Hepatocyte (in vitro differentiated cells): ENCODE measurements around the gene PIK3R1. TPM values are rescaled to one million over a fixed set of nuclear protein-coding genes. Genes with fewer than 3 reads are reported as not detected.

Experiments used
- DNase-seq: peaks from one replicate; pipeline ENCODE4 v3.0.0-alpha.2; 2016; ENCODE audit warnings: low spot score
- H2AFZ ChIP-seq: fragments of 200-600 bp; sonication (generic); 2 replicates; pipeline ENCODE4 v1.6.0; 2016; ENCODE audit warnings: antibody characterized with exemption, mild to moderate bottlenecking
- H3K27ac ChIP-seq: fragments of 200-600 bp; sonication (generic); 2 replicates; pipeline ENCODE4 v1.5.1; 2016; ENCODE audit warnings: mild to moderate bottlenecking
- H3K27me3 ChIP-seq: fragments of 200-600 bp; sonication (generic); 2 replicates; pipeline ENCODE4 v1.6.1; 2016
- H3K36me3 ChIP-seq: fragments of 200-600 bp; sonication (generic); replicated peaks from 2 replicates; pipeline ENCODE4 v1.5.1; 2016; ENCODE audit warnings: low read depth; ENCODE audit not compliant: insufficient read depth
- H3K4me1 ChIP-seq: fragments of 200-600 bp; sonication (generic); 2 replicates; pipeline ENCODE4 v1.5.1; 2016; ENCODE audit warnings: mild to moderate bottlenecking, moderate library complexity; ENCODE audit not compliant: insufficient read depth
- H3K4me2 ChIP-seq: fragments of 200-600 bp; sonication (generic); 2 replicates; pipeline ENCODE4 v1.6.0; 2016
- H3K4me3 ChIP-seq: fragments of 200-600 bp; sonication (generic); 2 replicates; pipeline ENCODE4 v1.5.1; 2016; ENCODE audit warnings: mild to moderate bottlenecking
- H3K79me2 ChIP-seq: fragments of 200-600 bp; sonication (generic); 2 replicates; pipeline ENCODE4 v1.6.0; 2017; ENCODE audit warnings: mild to moderate bottlenecking
- H3K9me2 ChIP-seq: fragments of 200-600 bp; sonication (generic); replicated peaks from 2 replicates; pipeline ENCODE4 v1.6.0; 2017; ENCODE audit warnings: mild to moderate bottlenecking; ENCODE audit not compliant: insufficient read depth
- H3K9me3 ChIP-seq: fragments of 200-600 bp; sonication (generic); 2 replicates; pipeline ENCODE4 v1.5.1; 2016; ENCODE audit warnings: low read depth, mild to moderate bottlenecking
- H4K20me1 ChIP-seq: fragments of 200-600 bp; sonication (generic); 2 replicates; pipeline ENCODE4 v1.6.0; 2016; ENCODE audit warnings: mild to moderate bottlenecking; ENCODE audit not compliant: insufficient read depth, poor library complexity, severe bottlenecking
- EZH2 ChIP-seq: fragments of 200-600 bp; sonication (generic); IDR thresholded peaks from 2 replicates; pipeline ENCODE4 v1.6.1; 2016; ENCODE audit warnings: antibody characterized with exemption, mild to moderate bottlenecking, borderline replicate concordance
- EZH2phosphoT487 ChIP-seq: fragments of 200-600 bp; sonication (generic); IDR thresholded peaks from one replicate; pipeline ENCODE4 v1.6.1; 2018; ENCODE audit warnings: antibody characterized with exemption, mild to moderate bottlenecking, low read depth, moderate library complexity; ENCODE audit not compliant: unreplicated experiment, severe bottlenecking
- WGBS: methylation state at CpG from one replicate; pipeline ENCODE4 v1.1.6; 2016; ENCODE audit warnings: low lambda C conversion rate; ENCODE audit errors: missing lambda C conversion rate; 5-methylcytosine and 5-hydroxymethylcytosine counted together
- polyA plus RNA-seq: library from polyadenylated mRNA; unstranded; fragments of >200 nt; fragmentation: Nextera tagmentation; extraction: Ambion mirVana; gene quantifications from 2 replicates; pipeline ENCODE4 v1.2.1, GENCODE V29; 2016
- total RNA-seq: library from RNA; depleted of rRNA; stranded (reverse); fragments of >200 nt; gene quantifications from 2 replicates; pipeline ENCODE4 v1.2.3, GENCODE V29; 2014
- TF ChIP-seq, protein P1 (sequence below): fragments of 200-600 bp; sonication (generic); IDR thresholded peaks from 2 replicates; pipeline ENCODE4 v1.5.1; 2016; ENCODE audit warnings: antibody characterized with exemption, mild to moderate bottlenecking; ENCODE audit not compliant: poor library complexity

Gene PIK3R1
- total and polyA plus RNA-seq, 2 experiments from 2014 or later: 38.9 to 109 TPM

DNA sequence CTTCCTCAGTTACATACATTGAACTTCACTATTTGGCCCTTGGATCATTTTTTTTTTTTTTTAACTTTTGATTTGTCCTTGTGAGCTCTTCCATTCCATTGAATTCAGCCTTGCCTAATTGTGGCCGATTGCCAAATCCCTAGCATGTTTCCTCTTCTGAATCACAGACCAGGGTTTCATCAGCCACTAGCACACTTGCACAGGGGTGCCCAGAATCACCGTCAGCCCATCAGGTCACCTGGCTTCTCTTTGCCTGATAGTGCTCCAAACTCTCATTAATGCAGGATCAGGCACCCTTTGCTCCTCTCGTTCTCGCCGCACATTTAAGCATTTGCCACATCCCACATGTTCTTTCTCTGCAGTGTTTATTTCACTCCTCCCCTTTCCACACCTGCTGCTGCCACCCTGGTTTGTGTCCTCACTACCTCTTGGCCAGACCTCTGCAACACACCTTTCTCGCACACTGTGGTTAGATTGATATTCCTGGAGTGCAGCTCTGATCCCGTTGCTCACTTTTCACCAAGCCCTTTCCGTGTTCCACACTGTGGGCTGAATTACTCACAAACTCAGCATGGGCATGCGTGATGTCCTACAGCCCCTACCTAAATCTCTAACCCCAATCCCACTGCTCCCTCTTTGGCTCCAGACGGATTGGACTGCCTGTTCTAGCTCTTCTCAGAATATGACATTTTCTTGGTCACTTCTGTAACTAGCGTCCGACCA lies 9.8 kb downstream of the PIK3R1 start:
- Histone ChIP-seq H3K4me1 (peaks cover 55% of the 10 kb centered on the region), H2AFZ (no peak overlapping the region), H3K36me3 (no peaks in the 10 kb centered on the region), H4K20me1 (peaks cover 96% of the 10 kb centered on the region), H3K4me2 (peak overlapping the region; percentile 68), H3K27ac (peak overlapping the region; percentile 67), H3K27me3 (no peaks in the 10 kb centered on the region), H3K79me2 (peaks cover 100% of the 10 kb centered on the region), H3K9me3 (no peaks in the 10 kb centered on the region), H3K4me3 (no peak overlapping the region), H3K9me2 (no peaks in the 10 kb centered on the region)
- TF ChIP-seq EZH2phosphoT487 (no peak), EZH2 (no peak)
- TF ChIP-seq, protein P1, sequence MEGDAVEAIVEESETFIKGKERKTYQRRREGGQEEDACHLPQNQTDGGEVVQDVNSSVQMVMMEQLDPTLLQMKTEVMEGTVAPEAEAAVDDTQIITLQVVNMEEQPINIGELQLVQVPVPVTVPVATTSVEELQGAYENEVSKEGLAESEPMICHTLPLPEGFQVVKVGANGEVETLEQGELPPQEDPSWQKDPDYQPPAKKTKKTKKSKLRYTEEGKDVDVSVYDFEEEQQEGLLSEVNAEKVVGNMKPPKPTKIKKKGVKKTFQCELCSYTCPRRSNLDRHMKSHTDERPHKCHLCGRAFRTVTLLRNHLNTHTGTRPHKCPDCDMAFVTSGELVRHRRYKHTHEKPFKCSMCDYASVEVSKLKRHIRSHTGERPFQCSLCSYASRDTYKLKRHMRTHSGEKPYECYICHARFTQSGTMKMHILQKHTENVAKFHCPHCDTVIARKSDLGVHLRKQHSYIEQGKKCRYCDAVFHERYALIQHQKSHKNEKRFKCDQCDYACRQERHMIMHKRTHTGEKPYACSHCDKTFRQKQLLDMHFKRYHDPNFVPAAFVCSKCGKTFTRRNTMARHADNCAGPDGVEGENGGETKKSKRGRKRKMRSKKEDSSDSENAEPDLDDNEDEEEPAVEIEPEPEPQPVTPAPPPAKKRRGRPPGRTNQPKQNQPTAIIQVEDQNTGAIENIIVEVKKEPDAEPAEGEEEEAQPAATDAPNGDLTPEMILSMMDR: no peak
- WGBS: 77% methylated on average over 12 of the region's 12 CpGs
- DNase-seq: peak; percentile 42

DNA sequence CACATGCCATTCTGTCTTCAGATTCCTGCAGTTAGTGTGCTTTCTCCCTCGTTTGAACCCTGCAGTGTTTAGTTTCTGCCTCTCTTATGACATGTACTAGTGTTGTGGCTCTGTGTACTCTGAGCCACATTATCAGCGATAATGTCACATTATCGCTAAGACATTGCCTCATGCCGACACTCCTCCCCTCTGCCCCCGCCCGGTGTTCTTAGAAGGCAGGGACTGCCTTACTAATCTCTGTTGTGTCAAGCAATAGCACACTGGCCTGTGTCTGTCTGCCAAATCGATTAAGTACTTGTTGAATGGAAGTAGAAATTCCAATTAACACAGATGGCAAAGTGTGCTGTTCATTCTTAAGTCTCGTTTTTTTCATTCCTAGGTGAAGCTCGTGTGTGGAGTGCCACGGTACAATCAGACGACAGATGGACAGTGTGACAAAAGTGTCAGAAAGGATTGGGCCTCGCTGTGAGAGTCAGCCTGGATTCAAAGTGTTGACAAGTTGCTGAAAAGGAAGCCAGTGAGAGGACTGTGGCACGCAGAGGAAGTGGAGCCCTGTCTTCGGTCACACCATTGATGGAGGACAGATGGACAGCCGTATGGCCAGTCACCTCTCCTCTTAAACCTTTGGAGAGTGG lies 10.5 kb downstream of the PIK3R1 start:
- no peak overlapping the region for H2AFZ ChIP-seq
- peaks cover 50% of the 10 kb centered on the region for H3K4me1 ChIP-seq
- H3K27ac ChIP-seq: peak overlapping the region; percentile 67
- peaks cover 96% of the 10 kb centered on the region for H4K20me1 ChIP-seq
- no peaks in the 10 kb centered on the region for H3K9me2 ChIP-seq
- no peaks in the 10 kb centered on the region for H3K36me3 ChIP-seq
- DNase-seq: peak; percentile 59
- no peak overlapping the region for H3K4me3 ChIP-seq
- TF ChIP-seq, protein P1: no peak
- TF ChIP-seq EZH2: no peak
- no peaks in the 10 kb centered on the region for H3K27me3 ChIP-seq
- H3K4me2 ChIP-seq: peak overlapping the region; percentile 68
- WGBS: 76% methylated on average over 15 of the region's 15 CpGs
- H3K79me2 ChIP-seq: peaks cover 100% of the 10 kb centered on the region
- no peaks in the 10 kb centered on the region for H3K9me3 ChIP-seq

DNA sequence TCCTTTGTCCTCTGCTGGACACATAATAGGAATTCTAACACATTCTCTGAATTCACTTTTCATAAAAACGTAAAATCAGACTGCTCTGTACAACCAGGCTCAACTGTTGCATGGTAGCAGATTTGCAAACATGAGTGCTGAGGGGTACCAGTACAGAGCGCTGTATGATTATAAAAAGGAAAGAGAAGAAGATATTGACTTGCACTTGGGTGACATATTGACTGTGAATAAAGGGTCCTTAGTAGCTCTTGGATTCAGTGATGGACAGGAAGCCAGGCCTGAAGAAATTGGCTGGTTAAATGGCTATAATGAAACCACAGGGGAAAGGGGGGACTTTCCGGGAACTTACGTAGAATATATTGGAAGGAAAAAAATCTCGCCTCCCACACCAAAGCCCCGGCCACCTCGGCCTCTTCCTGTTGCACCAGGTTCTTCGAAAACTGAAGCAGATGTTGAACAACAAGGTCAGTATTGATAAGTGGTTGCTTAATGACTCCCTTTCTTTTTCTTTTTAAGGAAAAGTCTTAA lies 11.1 kb downstream of the PIK3R1 start:
- H3K9me3 ChIP-seq: no peaks in the 10 kb centered on the region
- peaks cover 96% of the 10 kb centered on the region for H4K20me1 ChIP-seq
- no peaks in the 10 kb centered on the region for H3K27me3 ChIP-seq
- no peak overlapping the region for H2AFZ ChIP-seq
- peak overlapping the region; percentile 68 for H3K4me2 ChIP-seq
- no peaks in the 10 kb centered on the region for H3K9me2 ChIP-seq
- H3K4me1 ChIP-seq: peaks cover 55% of the 10 kb centered on the region
- H3K79me2 ChIP-seq: peaks cover 100% of the 10 kb centered on the region
- DNase-seq: no peak
- WGBS: 94% methylated on average over 8 of the region's 8 CpGs
- no peaks in the 10 kb centered on the region for H3K36me3 ChIP-seq
- TF ChIP-seq, protein P1: no peak
- TF ChIP-seq EZH2 (no peak), EZH2phosphoT487 (no peak)
- no peak overlapping the region for H3K4me3 ChIP-seq
- H3K27ac ChIP-seq: peak overlapping the region; percentile 67
